ENCODE measurements around the gene FGF8.

- TF ChIP-seq TCF7L2 (IDR thresholded peaks at IDR 0.05; ENCODE audit: low read depth, low read length): no peak
- no peak for TF ChIP-seq REST (IDR thresholded peaks at IDR 0.05; ENCODE audit: insufficient read depth in 1 of 2, low read depth in 2 of 2, low read length in 1 of 2)
- TF ChIP-seq, protein P1, sequence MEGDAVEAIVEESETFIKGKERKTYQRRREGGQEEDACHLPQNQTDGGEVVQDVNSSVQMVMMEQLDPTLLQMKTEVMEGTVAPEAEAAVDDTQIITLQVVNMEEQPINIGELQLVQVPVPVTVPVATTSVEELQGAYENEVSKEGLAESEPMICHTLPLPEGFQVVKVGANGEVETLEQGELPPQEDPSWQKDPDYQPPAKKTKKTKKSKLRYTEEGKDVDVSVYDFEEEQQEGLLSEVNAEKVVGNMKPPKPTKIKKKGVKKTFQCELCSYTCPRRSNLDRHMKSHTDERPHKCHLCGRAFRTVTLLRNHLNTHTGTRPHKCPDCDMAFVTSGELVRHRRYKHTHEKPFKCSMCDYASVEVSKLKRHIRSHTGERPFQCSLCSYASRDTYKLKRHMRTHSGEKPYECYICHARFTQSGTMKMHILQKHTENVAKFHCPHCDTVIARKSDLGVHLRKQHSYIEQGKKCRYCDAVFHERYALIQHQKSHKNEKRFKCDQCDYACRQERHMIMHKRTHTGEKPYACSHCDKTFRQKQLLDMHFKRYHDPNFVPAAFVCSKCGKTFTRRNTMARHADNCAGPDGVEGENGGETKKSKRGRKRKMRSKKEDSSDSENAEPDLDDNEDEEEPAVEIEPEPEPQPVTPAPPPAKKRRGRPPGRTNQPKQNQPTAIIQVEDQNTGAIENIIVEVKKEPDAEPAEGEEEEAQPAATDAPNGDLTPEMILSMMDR (IDR thresholded peaks at IDR 0.05): no peak
- TF ChIP-seq POLR2AphosphoS5 (IDR thresholded peaks at IDR 0.05; ENCODE audit: low read depth, low read length): no peak
- TF ChIP-seq SIN3A (IDR thresholded peaks at IDR 0.05; ENCODE audit: borderline replicate concordance, insufficient read depth, low read depth, low read length): no peak
Measured at GRCh38 chr10:101741938-101742337, 34.0 kb downstream of the FGF8 start.
